Heart left ventricle (tissue), 16 donors: ENCODE measurements around the gene TUT7. TPM values are rescaled to one million over a fixed set of nuclear protein-coding genes. Genes with fewer than 3 reads are reported as not detected.

Experiments used
- ATAC-seq, 4 donors: fragments of 200-7000 bp; cut with Tn5 transposase; one replicate each; pipeline ENCODE4 v1.9.1; 2020 to 2022; ENCODE audit warnings: moderate library complexity in 4 of 4, mild to moderate bottlenecking in 3 of 4, moderate number of reproducible peaks in 1 of 4
- DNase-seq, 5 donors: peaks; one replicate each; pipeline ENCODE4 v3.0.0-alpha.2; 2020
- H3K27ac ChIP-seq, 12 donors: fragments of 200-600 bp; sonication (generic) in 4 of 12; one replicate each; pipeline versions ENCODE4 v1.5.0 to v1.8.0; 2016 to 2022; ENCODE audit warnings: mild to moderate bottlenecking in 2 of 12
- H3K27me3 ChIP-seq, 9 donors: fragments of 200-600 bp; sonication (generic) in 2 of 9; one replicate each; pipeline versions ENCODE4 v1.5.1 to v1.8.0; 2016 to 2022; ENCODE audit warnings: mild to moderate bottlenecking in 3 of 9
- H3K36me3 ChIP-seq, 9 donors: fragments of 200-600 bp; sonication (generic) in 2 of 9; one replicate each; pipeline versions ENCODE4 v1.5.0 to v1.8.0; 2018 to 2022; ENCODE audit warnings: mild to moderate bottlenecking in 2 of 9
- H3K4me1 ChIP-seq, 12 donors: fragments of 200-600 bp; sonication (generic) in 4 of 12; one replicate each; pipeline versions ENCODE4 v1.5.0 to v1.8.0; 2016 to 2022; ENCODE audit warnings: mild to moderate bottlenecking in 3 of 12
- H3K4me3 ChIP-seq, 12 donors: fragments of 200-600 bp; sonication (generic) in 4 of 12; one replicate each; pipeline versions ENCODE4 v1.5.0 to v1.8.0; 2017 to 2022; ENCODE audit warnings: mild to moderate bottlenecking in 9 of 12, moderate library complexity in 4 of 12
- H3K9me3 ChIP-seq, 12 donors: fragments of 200-600 bp; sonication (generic) in 4 of 12; one replicate each; pipeline versions ENCODE4 v1.5.0 to v1.8.0; 2016 to 2022; ENCODE audit warnings: mild to moderate bottlenecking in 1 of 12
- CTCF ChIP-seq, 12 donors: fragments of 200-600 bp; sonication (generic) in 4 of 12; IDR thresholded peaks; one replicate each; pipeline versions ENCODE4 v1.5.0 to v1.8.0; 2018 to 2022; ENCODE audit warnings: antibody characterized with exemption in 12 of 12, mild to moderate bottlenecking in 5 of 12
- POLR2A ChIP-seq, 2 donors: fragments of 450-650 bp; IDR thresholded peaks; one replicate each; pipeline ENCODE4 v1.6.1; 2017; ENCODE audit warnings: antibody characterized with exemption in 2 of 2, mild to moderate bottlenecking in 2 of 2, moderate library complexity in 2 of 2
- WGBS, 4 donors: extraction: QIAGEN DNeasy Blood & Tissue Kit in 2 of 4; methylation state at CpG; one replicate each; pipeline versions ENCODE4 v1.1.5 to v1.1.7; 2013 to 2018; 5-methylcytosine and 5-hydroxymethylcytosine counted together
- intact Hi-C, 10 donors: fragments of 100-400 bp; cut with DNase I; formaldehyde crosslinking; loops; one replicate each; pipeline versions ENCODE4 v1.11.1 to v1.14.2; 2022
- polyA plus RNA-seq, 2 donors: library from polyadenylated mRNA; stranded (reverse); fragments of 200-250 nt; gene quantifications; one replicate each; pipeline ENCODE4 v1.2.3, GENCODE V29; 2013
- total RNA-seq, 9 donors: library from RNA; depleted of rRNA in 2 of 9; stranded (reverse); fragments of >200 nt in 2 of 9; fragmentation: NEBNext Ultra II Directional in 3 of 9; extraction: Animal tissue kit (Norgen Biotek cat#: 25700) in 3 of 9; gene quantifications; one replicate each; pipeline versions ENCODE4 v1.1.0 to v1.2.4, GENCODE V29; 2016 to 2023
- donor health status: ischemic (EF 13 %, LVEDD 7.1; RV severe dilation, severe dysfunction).
- donor health status: healthy with polysubstance abuse.
- donor health status: DM: no; HTN: yes; CAD: no.
- donor health status: DM: no; HTN: no; CAD: no.
- donor health status: ischemic (EF 25% LVEDD 6.9; RV normal size, moderate dysfunction).
- donor health status: ischemic (EF 25% LVEDD 5.7; RV mildly dilated, moderate dysfunction).
- donor health status: healthy.
- donor health status: DM: yes; HTN: yes; CAD: no.
- donor health status: ischemic (EF 35%, LVEDD 5.7; RV mildly dilated, moderate dysfunction).
- donor health status: nonischemic (EF 11% LVEDD 7.7; RV severe dilation, severe dysfunction).
- donor health status: DM: yes; HTN: yes; CAD: no.
- donor health status: PGD.
- donor health status: ischemic (EF 29% LVEDD 5.4; RV normal size, mild dysfunction).
- donor health status: nonischemic (EF 23%, LVEDD 6.1; RV moderate dilation, normal function).

Gene TUT7
- total and polyA plus RNA-seq, 11 donors: 7.7 to 31.0 (median 12.1) TPM

DNA sequence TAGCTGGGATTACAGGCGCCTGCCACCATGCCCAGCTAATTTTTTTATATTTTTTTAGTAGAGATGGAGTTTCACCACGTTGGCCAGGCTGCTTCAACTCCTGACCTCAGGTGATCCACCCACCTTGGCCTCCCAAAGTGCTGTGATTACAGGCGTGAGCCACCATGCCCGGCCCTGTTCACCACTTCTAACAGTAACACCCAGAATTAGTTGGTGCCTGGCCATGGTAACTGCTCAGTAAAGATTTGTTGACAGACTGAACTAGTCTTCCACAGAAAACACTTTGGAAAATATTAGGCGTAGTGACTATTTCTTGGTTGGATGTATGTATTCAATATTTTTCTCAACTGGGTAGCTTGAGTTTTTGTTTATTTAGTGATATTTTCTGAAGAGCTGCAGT, 24.0 kb downstream of the TUT7 start:
- H3K4me3 ChIP-seq: no peak overlapping the region
- H3K27me3 ChIP-seq: no peaks in the 10 kb centered on the region
- H3K9me3 ChIP-seq: no peaks in the 10 kb centered on the region
- TF ChIP-seq CTCF (IDR thresholded peaks at IDR 0.05) (no peak), POLR2A (IDR thresholded peaks at IDR 0.05) (no peak)
- no peak for DNase-seq
- intact Hi-C loops: no loop called here
- no peak for ATAC-seq
- no peaks in the 10 kb centered on the region for H3K4me1 ChIP-seq
- H3K27ac ChIP-seq: no peak overlapping the region
- 94 to 99% (median 96%) methylated on average over 5 of the region's 5 CpGs for WGBS, 4 donors
- H3K36me3 ChIP-seq: peaks cover 3 to 99% (median 88%) of the 10 kb centered on the region in 9 donors

GRCh38 chr9:86329649-86330048, 24.6 kb downstream of the TUT7 start:
- Histone ChIP-seq H3K9me3 (no peaks in the 10 kb centered on the region), H3K27ac (no peak overlapping the region), H3K4me3 (no peak overlapping the region), H3K27me3 (no peaks in the 10 kb centered on the region), H3K4me1 (no peaks in the 10 kb centered on the region), H3K36me3 (peaks cover 3 to 99% (median 88%) of the 10 kb centered on the region in 9 donors)
- DNase-seq (no peak), ATAC-seq (no peak)
- WGBS, 4 donors: 91 to 98% (median 94%) methylated on average over 1 of the region's 1 CpG
- intact Hi-C loops: no loop called here
- TF ChIP-seq CTCF (IDR thresholded peaks at IDR 0.05) (no peak), POLR2A (IDR thresholded peaks at IDR 0.05) (no peak)

DNA sequence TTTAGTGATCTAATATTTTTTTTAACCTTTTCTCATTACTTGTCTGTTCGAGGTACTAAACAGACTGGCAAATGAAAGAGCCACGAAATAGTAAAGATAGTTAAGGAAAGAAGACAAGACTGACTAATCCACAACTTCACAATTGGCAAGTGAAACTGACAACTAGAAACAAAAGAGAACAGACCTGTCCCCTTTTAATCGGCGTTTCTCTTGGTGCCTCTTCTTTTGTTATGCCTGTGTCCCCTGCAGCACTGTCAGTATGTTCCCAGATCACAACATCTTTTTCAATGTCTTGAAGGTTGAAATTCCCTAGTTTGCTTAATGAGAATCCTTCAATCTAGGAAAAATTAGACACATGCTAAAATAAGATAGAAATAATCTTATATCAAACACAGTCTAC, 26.1 kb downstream of the TUT7 start:
- intact Hi-C loops: no loop called here
- Histone ChIP-seq H3K4me1 (no peaks in the 10 kb centered on the region), H3K4me3 (no peak overlapping the region), H3K27me3 (no peaks in the 10 kb centered on the region), H3K27ac (no peak overlapping the region), H3K36me3 (peaks cover 3 to 99% (median 88%) of the 10 kb centered on the region in 9 donors), H3K9me3 (no peaks in the 10 kb centered on the region)
- 74 to 80% (median 78%) methylated on average over 4 of the region's 4 CpGs for WGBS, 4 donors
- no peak for TF ChIP-seq POLR2A (IDR thresholded peaks at IDR 0.05)
- no peak for TF ChIP-seq CTCF (IDR thresholded peaks at IDR 0.05)
- no peak for ATAC-seq
- DNase-seq: no peak

DNA sequence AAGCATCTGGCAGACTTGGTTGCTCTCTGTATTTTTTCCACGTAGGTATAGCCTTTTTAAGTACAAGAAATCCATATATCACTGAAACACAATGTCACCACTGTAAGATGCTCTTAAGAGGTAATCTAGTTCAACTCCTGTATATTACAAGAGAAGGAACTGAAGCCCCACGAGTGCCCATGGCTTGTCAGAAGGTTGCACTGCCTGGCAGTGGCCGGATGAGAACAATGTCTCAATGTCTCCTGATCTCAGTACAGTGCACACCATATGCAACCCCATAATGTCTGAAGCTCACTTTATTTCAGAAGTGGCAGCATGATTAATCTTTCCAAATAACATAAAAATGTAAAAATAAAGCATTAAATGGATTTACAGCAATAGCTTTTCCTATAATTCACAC, 27.7 kb downstream of the TUT7 start:
- TF ChIP-seq CTCF (IDR thresholded peaks at IDR 0.05): no peak
- no peak for TF ChIP-seq POLR2A (IDR thresholded peaks at IDR 0.05)
- 85 to 94% (median 89%) methylated on average over 3 of the region's 3 CpGs for WGBS, 4 donors
- intact Hi-C loops: no loop called here
- ATAC-seq (no peak), DNase-seq (no peak)
- H3K36me3 ChIP-seq: peaks cover 3 to 100% (median 90%) of the 10 kb centered on the region in 9 donors
- H3K4me3 ChIP-seq: no peak overlapping the region
- H3K9me3 ChIP-seq: no peaks in the 10 kb centered on the region
- no peaks in the 10 kb centered on the region for H3K27me3 ChIP-seq
- no peak overlapping the region for H3K27ac ChIP-seq
- H3K4me1 ChIP-seq: no peaks in the 10 kb centered on the region
